ENCODE data around the gene HIVEP2. TPM values are rescaled to one million over a fixed set of nuclear protein-coding genes. Genes with fewer than 3 reads are reported as not detected.

HIVEP2 gene
- total and polyA plus RNA-seq, 7 experiments from 2014 or later = 12.2 to 92.1 (median 51.5) TPM

DNA sequence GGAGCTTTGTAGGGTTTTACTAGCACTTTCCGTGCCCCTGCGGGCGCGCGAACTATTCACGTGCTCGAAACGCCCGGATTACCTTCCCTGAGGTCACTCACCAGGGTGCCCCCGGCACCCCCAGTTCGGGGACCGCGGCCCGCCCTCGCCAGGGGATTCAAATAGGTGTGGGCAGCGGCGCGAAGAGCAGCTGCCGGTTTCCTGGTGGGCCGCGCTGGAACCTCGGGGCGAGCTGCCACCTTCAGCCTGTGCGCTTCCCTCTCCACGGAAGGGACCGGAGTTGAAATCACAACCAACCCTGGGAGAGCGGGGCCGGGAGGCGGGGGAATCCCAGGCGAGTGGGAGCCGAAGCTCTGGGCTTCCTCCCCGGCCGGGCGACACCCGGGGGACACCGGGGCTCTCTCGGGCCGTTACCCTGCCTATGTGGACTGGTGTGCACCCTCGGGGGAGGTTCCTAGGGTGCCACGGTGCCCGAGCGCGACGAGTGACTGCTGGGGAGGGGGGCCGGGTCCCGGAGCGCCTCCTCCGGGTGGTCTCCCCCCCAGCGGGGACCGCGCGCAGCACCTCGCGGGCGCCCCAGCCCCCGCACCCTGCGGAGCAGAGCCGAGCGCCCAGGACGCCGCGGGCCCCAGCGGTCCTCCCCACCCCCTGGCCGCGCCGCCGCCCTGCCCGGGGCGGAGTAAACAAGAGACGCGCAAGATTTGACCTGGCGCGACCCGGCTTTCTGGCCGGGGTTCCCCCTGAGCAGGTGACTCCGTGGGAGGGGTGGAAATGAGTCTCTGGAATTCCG lies 2.1 kb upstream of the HIVEP2 start:
- Histone ChIP-seq H3K36me3 (ENCODE audit: control insufficient read depth in 2 of 3, insufficient read depth in 3 of 3, low read length in 3 of 3) (peaks cover 0 to 8% (median 0%) of the 10 kb centered on the region in 3 experiments), H3K4me1 (ENCODE audit: control insufficient read depth in 2 of 2, insufficient read depth in 2 of 2, low read length in 2 of 2) (peaks cover 13 to 19% of the 10 kb centered on the region in 2 donors), H3K4me3 (ENCODE audit: low read length) (peak overlapping the region; percentile 92), H3K27ac (ENCODE audit: low read depth, low read length) (peak overlapping the region; percentile 100), H3K9me3 (ENCODE audit: control insufficient read depth in 2 of 3, low read length in 3 of 3) (no peaks in the 10 kb centered on the region), H3K27me3 (ENCODE audit: control insufficient read depth in 2 of 2, insufficient read depth in 2 of 2, low read length in 2 of 2) (no peaks in the 10 kb centered on the region)
- Mint-ChIP-seq H3K4me1 (peaks cover 23 to 44% (median 40%) of the 10 kb centered on the region in 7 donors), H3K36me3 (peaks cover 0 to 5% (median 0%) of the 10 kb centered on the region in 5 donors), H3K4me3 (peak overlapping the region; percentile 94 to 99 (median 96)), H3K27me3 (peaks cover 0 to 7% (median 0%) of the 10 kb centered on the region in 5 donors), H3K27ac (peak overlapping the region; percentile 75 to 100 (median 98)), H3K9me3 (peaks cover 0 to 8% (median 0%) of the 10 kb centered on the region in 11 donors)
- DNase-seq (peak; percentile 61 to 88 (median 67)), ATAC-seq (peak; percentile 53)
- intact Hi-C loops (cut with micrococcal nuclease) = loop anchor here (1.0 to 10.0 kb wide), 17 partner anchors 40 to 1270 kb away; partner anchors contain the start of genes AIG1 (in 2 of the 2), LTV1 (in 2 of the 2), ADAT2 (in 1 of the 2) and NMBR (in 1 of the 2)
- ChIA-PET POLR2A (interaction anchor here (0.6 to 2.8 kb wide), 23 partner anchors 10 to 378 kb away, joined by 3 to 71 read pairs (median 5); no protein-coding TSS in a partner anchor), CTCF (no interaction called here)

- POLR2A ChIA-PET = interaction anchor here (0.8 to 2.8 kb wide), 26 partner anchors 9 to 377 kb away, joined by 3 to 71 read pairs (median 5); no protein-coding TSS in a partner anchor
- Mint-ChIP-seq H3K36me3 (peaks cover 0 to 5% (median 0%) of the 10 kb centered on the region in 5 donors), H3K27me3 (peaks cover 0 to 7% (median 0%) of the 10 kb centered on the region in 5 donors), H3K4me3 (peak overlapping the region; percentile 94 to 99 (median 96)), H3K4me1 (peaks cover 30 to 44% (median 41%) of the 10 kb centered on the region in 7 donors), H3K27ac (peak overlapping the region; percentile 75 to 100 (median 98)), H3K9me3 (peaks cover 0 to 8% (median 0%) of the 10 kb centered on the region in 11 donors)
- peak overlapping the region; percentile 100 for H3K27ac ChIP-seq (ENCODE audit: low read depth, low read length)
- H3K9me3 ChIP-seq (ENCODE audit: control insufficient read depth in 2 of 3, low read length in 3 of 3) = no peaks in the 10 kb centered on the region
- CTCF ChIA-PET = no interaction called here
- peak; percentile 65 for ATAC-seq
- peaks cover 21 to 27% of the 10 kb centered on the region in 2 donors for H3K4me1 ChIP-seq (ENCODE audit: control insufficient read depth in 2 of 2, insufficient read depth in 2 of 2, low read length in 2 of 2)
- no peaks in the 10 kb centered on the region for H3K27me3 ChIP-seq (ENCODE audit: control insufficient read depth in 2 of 2, insufficient read depth in 2 of 2, low read length in 2 of 2)
- peak overlapping the region; percentile 92 for H3K4me3 ChIP-seq (ENCODE audit: low read length)
- H3K36me3 ChIP-seq (ENCODE audit: control insufficient read depth in 2 of 3, insufficient read depth in 3 of 3, low read length in 3 of 3) = peaks cover 0 to 8% (median 0%) of the 10 kb centered on the region in 3 experiments
- intact Hi-C loops (cut with micrococcal nuclease) = loop anchor here (1.0 to 10.0 kb wide), 15 partner anchors 39 to 1271 kb away; partner anchors contain the start of genes AIG1 (in 2 of the 2), LTV1 (in 2 of the 2), NMBR (in 1 of the 2) and VTA1 (in 1 of the 2)
- DNase-seq = peak; percentile 74 to 98 (median 87)
These were observed 1.4 kb upstream of the HIVEP2 start for GRCh38 chr6:142946181-142946923.

- H3K36me3 Mint-ChIP-seq = peaks cover 0 to 5% (median 0%) of the 10 kb centered on the region in 5 donors
- peaks cover 28 to 34% of the 10 kb centered on the region in 2 donors for H3K4me1 ChIP-seq (ENCODE audit: control insufficient read depth in 2 of 2, insufficient read depth in 2 of 2, low read length in 2 of 2)
- ChIA-PET POLR2A (interaction anchor here (0.8 to 2.8 kb wide), 15 partner anchors 10 to 103 kb away, joined by 3 to 71 read pairs (median 6); no protein-coding TSS in a partner anchor), CTCF (interaction anchor here (1.0 kb wide), 1 partner anchor 24 kb away, joined by 3 read pairs; no protein-coding TSS in a partner anchor)
- intact Hi-C loops (cut with micrococcal nuclease) = loop anchor here (1.0 to 10.0 kb wide), 17 partner anchors 38 to 1463 kb away; partner anchors contain the start of genes AIG1 (in 2 of the 2), LTV1 (in 2 of the 2), NMBR (in 1 of the 2) and SF3B5 (in 1 of the 2)
- ATAC-seq = peak; percentile 18
- H3K9me3 ChIP-seq (ENCODE audit: control insufficient read depth in 2 of 3, low read length in 3 of 3) = no peaks in the 10 kb centered on the region
- H3K4me1 Mint-ChIP-seq = peaks cover 37 to 51% (median 47%) of the 10 kb centered on the region in 7 donors
- peak overlapping the region; percentile 92 for H3K4me3 ChIP-seq (ENCODE audit: low read length)
- H3K9me3 Mint-ChIP-seq = peaks cover 0 to 8% (median 0%) of the 10 kb centered on the region in 11 donors
- peaks cover 0 to 8% (median 0%) of the 10 kb centered on the region in 3 experiments for H3K36me3 ChIP-seq (ENCODE audit: control insufficient read depth in 2 of 3, insufficient read depth in 3 of 3, low read length in 3 of 3)
- H3K27me3 ChIP-seq (ENCODE audit: control insufficient read depth in 2 of 2, insufficient read depth in 2 of 2, low read length in 2 of 2) = no peaks in the 10 kb centered on the region
- peak; percentile 52 to 85 (median 68) for DNase-seq
- H3K27me3 Mint-ChIP-seq = peaks cover 0 to 7% (median 0%) of the 10 kb centered on the region in 5 donors
- H3K4me3 Mint-ChIP-seq = peak overlapping the region; percentile 90 to 99 (median 96)
- H3K27ac Mint-ChIP-seq = peak overlapping the region; percentile 75 to 100 (median 98)
- peak overlapping the region; percentile 100 for H3K27ac ChIP-seq (ENCODE audit: low read depth, low read length)
These were observed 637 bp upstream of the HIVEP2 start for GRCh38 chr6:142945446-142946180.

GRCh38 chr6:142944124-142945048 lies 590 bp downstream of the HIVEP2 start:
- no peaks in the 10 kb centered on the region for H3K27me3 ChIP-seq (ENCODE audit: control insufficient read depth in 2 of 2, insufficient read depth in 2 of 2, low read length in 2 of 2)
- peak; percentile 56 for ATAC-seq
- Mint-ChIP-seq H3K4me3 (peak overlapping the region; percentile 95 to 100 (median 98)), H3K4me1 (peaks cover 36 to 59% (median 54%) of the 10 kb centered on the region in 7 donors), H3K9me3 (peaks cover 0 to 8% (median 0%) of the 10 kb centered on the region in 11 donors), H3K27me3 (peaks cover 0 to 3% (median 0%) of the 10 kb centered on the region in 5 donors), H3K27ac (peak overlapping the region; percentile 98 to 100 (median 100)), H3K36me3 (peaks cover 0 to 5% (median 0%) of the 10 kb centered on the region in 5 donors)
- H3K4me3 ChIP-seq (ENCODE audit: low read length) = peak overlapping the region; percentile 94
- CTCF ChIA-PET = interaction anchor here (1.0 to 1.5 kb wide), 5 partner anchors 9 to 197 kb away, joined by 3 to 6 read pairs (median 4); no protein-coding TSS in a partner anchor
- H3K36me3 ChIP-seq (ENCODE audit: control insufficient read depth in 2 of 3, insufficient read depth in 3 of 3, low read length in 3 of 3) = peaks cover 0 to 8% (median 0%) of the 10 kb centered on the region in 3 experiments
- intact Hi-C loops (cut with micrococcal nuclease) = loop anchor here (1.0 to 10.0 kb wide), 20 partner anchors 16 to 1462 kb away; partner anchors contain the start of genes LTV1 (in 2 of the 2), NMBR (in 2 of the 2), VTA1 (in 2 of the 2) and SF3B5 (in 1 of the 2)
- H3K9me3 ChIP-seq (ENCODE audit: control insufficient read depth in 2 of 3, low read length in 3 of 3) = no peaks in the 10 kb centered on the region
- H3K4me1 ChIP-seq (ENCODE audit: control insufficient read depth in 2 of 2, insufficient read depth in 2 of 2, low read length in 2 of 2) = peaks cover 40 to 47% of the 10 kb centered on the region in 2 donors
- DNase-seq = peak; percentile 72 to 100 (median 93)
- H3K27ac ChIP-seq (ENCODE audit: low read depth, low read length) = peak overlapping the region; percentile 100
- POLR2A ChIA-PET = interaction anchor here (0.7 to 10.3 kb wide), 29 partner anchors 8 to 375 kb away, joined by 3 to 203 read pairs (median 7); no protein-coding TSS in a partner anchor

All from naive thymus-derived CD4-positive, alpha-beta T cell (primary cell).